Stomach smooth muscle (tissue), 2 donors: ENCODE data around the gene PCDHA9.
"Not testable (repeated sequence)": the region's sequence is repeated elsewhere in the genome, so short reads cannot be mapped to it uniquely, and the experiment has no call there.

ENCODE experiments used
- H3K27ac ChIP-seq: one replicate; pipeline ENCODE4 v1.7.0; 2013; ENCODE audit warnings: mild to moderate bottlenecking, low read length, inconsistent platforms
- H3K27me3 ChIP-seq, 2 donors: one replicate each; pipeline ENCODE4 v1.7.0; 2013; ENCODE audit warnings: low read length in 2 of 2; ENCODE audit not compliant: insufficient read depth in 2 of 2, control insufficient read depth in 1 of 2
- H3K36me3 ChIP-seq, 2 donors: one replicate each; pipeline ENCODE4 v1.7.0; 2013; ENCODE audit warnings: low read length in 2 of 2; ENCODE audit not compliant: control insufficient read depth in 2 of 2, insufficient read depth in 2 of 2
- H3K4me1 ChIP-seq: one replicate; pipeline ENCODE4 v1.7.0; 2013; ENCODE audit warnings: low read length; ENCODE audit not compliant: control insufficient read depth, insufficient read depth
- H3K4me3 ChIP-seq, 2 donors: one replicate each; pipeline ENCODE4 v1.7.0; 2013; ENCODE audit warnings: low read length in 2 of 2
- H3K9ac ChIP-seq, 2 donors: one replicate each; pipeline ENCODE4 v1.7.0; 2013; ENCODE audit warnings: low read length in 2 of 2, mild to moderate bottlenecking in 1 of 2
- H3K9me3 ChIP-seq, 2 donors: one replicate each; pipeline ENCODE4 v1.7.0; 2013; ENCODE audit warnings: low read length in 2 of 2; ENCODE audit not compliant: control insufficient read depth in 2 of 2
- donor health status: healthy.
- donor health status: Pancreatic carcinoma.

Gene PCDHA9

DNA sequence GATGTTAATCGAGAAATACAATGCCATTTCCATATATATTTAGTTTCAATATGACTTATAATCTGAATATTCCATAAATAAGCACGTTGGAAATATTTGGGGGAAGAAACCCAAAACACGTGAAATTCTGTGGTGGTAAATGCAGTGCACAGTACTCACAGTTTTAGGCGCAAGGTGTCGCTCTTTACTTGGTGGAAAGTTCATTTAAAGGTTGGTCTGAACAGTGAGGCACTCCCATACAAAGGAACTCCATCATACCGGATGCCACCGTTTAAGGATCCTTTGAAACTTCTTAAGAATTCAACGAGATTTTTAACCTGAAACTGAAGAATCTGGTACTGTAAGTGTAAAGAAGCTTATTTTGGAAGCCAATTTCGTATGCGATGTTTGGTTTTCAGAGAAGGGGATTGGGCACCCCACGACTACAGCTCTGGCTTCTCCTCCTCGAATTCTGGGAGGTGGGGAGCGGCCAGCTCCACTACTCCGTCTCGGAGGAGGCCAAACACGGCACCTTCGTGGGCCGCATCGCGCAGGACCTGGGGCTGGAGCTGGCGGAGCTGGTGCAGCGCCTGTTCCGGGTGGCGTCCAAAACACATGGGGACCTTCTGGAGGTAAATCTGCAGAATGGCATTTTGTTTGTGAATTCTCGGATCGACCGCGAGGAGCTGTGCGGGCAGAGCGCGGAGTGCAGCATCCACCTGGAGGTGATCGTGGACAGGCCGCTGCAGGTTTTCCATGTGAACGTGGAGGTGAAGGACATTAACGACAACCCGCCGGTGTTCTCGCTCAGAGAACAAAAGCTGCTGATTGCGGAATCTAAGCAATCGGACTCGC, 20.8 kb downstream of the PCDHA9 start, which contains the start of gene PCDHA11:
PCDHA11 (plus strand) TSS at position 237 of the 834 bp plus-strand sequence; CDS start at position 384, 147 bp downstream.
- Histone ChIP-seq H3K36me3 (no peaks in the 10 kb centered on the region), H3K4me1 (no peaks in the 10 kb centered on the region), H3K9ac (no peak within 1 kb of the TSS), H3K4me3 (no peak within 1 kb of the TSS), H3K27ac (no peak within 1 kb of the TSS), H3K27me3 (peaks cover 4 to 24% of the 10 kb centered on the region in 2 donors), H3K9me3 (peaks cover 8 to 21% of the 10 kb centered on the region in 2 donors)

DNA sequence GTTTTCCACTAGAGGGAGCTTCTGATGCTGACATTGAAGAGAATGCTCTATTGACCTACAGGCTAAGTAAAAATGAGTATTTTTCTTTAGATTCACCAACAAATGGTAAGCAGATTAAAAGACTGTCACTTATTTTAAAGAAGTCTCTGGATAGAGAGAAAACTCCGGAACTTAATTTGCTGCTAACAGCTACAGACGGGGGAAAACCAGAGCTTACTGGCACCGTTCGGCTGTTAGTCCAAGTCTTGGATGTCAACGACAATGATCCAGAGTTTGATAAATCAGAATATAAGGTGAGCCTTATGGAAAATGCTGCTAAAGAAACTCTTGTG, 21.3 kb downstream of the PCDHA9 start:
- peaks cover 4 to 24% of the 10 kb centered on the region in 2 donors for H3K27me3 ChIP-seq
- H3K9me3 ChIP-seq, result peaks cover 8 to 21% of the 10 kb centered on the region in 2 donors
- no peak overlapping the region for H3K27ac ChIP-seq
- H3K4me1 ChIP-seq, result no peaks in the 10 kb centered on the region
- no peak overlapping the region for H3K9ac ChIP-seq
- no peak overlapping the region for H3K4me3 ChIP-seq
- no peaks in the 10 kb centered on the region for H3K36me3 ChIP-seq

DNA sequence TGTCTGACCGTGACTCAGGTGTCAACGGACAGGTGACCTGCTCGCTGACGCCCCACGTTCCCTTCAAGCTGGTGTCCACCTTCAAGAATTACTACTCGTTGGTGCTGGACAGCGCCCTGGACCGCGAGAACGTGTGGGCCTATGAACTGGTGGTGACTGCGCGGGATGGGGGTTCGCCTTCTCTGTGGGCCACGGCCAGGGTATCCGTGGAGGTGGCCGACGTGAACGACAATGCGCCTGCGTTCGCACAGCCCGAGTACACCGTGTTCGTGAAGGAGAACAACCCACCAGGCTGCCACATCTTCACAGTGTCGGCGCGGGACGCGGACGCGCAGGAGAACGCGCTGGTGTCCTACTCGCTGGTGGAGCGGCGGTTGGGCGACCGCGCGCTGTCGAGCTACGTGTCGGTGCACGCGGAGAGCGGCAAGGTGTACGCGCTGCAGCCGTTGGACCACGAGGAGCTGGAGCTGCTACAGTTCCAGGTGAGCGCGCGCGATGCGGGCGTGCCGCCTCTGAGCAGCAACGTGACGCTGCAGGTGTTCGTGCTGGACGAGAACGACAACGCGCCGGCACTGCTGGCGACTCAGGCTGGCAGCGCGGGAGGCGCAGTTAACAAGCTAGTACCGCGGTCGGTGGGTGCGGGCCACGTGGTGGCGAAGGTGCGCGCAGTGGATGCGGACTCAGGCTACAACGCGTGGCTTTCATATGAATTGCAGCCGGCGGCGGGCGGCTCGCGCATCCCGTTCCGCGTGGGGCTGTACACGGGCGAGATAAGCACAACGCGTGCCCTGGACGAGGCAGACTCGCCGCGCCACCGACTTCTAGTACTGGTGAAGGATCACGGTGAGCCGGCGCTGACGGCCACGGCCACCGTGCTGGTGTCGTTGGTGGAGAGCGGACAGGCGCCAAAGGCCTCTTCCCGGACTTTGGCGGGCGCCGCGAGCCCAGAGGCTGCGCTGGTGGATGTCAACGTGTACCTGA, 22.3 kb downstream of the PCDHA9 start:
- no peak overlapping the region for H3K9ac ChIP-seq
- H3K27me3 ChIP-seq, result peaks cover 4 to 27% of the 10 kb centered on the region in 2 donors
- H3K4me1 ChIP-seq, result no peaks in the 10 kb centered on the region
- no peak overlapping the region for H3K4me3 ChIP-seq
- no peak overlapping the region for H3K27ac ChIP-seq
- no peaks in the 10 kb centered on the region for H3K36me3 ChIP-seq
- H3K9me3 ChIP-seq, result peaks cover 12 to 21% of the 10 kb centered on the region in 2 donors

DNA sequence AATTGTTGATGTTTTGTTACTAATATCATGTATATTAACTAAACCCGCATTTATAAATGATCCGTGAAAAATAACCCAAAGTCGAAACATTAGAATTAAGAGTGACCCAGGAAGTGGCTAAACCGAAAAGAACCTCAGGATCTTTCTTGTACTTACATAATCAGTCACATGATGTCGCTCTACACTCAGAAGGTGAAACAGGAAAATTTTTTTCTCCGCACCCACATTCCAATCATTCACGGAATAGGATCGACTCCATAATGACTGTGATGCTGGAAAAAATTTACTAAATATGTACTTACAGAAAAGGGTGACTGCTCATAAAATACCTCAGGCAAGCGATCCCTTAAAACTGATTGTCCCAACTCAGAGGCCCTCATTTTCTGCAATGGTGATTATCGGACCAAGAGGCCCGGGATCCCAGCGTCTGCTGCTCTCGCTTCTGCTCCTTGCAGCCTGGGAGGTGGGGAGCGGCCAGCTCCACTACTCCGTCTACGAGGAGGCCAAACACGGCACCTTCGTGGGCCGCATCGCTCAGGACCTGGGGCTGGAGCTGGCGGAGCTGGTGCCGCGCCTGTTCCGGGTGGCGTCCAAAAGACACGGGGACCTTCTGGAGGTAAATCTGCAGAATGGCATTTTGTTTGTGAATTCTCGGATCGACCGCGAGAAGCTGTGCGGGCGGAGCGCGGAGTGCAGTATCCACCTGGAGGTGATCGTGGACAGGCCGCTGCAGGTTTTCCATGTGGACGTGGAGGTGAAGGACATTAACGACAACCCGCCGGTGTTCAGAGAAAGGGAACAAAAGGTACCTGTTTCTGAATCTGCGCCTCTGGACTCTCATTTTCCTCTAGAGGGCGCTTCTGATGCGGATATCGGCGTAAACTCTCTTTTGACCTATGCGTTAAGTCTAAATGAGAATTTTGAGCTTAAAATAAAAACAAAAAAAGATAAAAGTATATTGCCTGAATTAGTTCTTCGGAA, 27.2 kb downstream of the PCDHA9 start, which contains the start of gene PCDHA12:
PCDHA12 (plus strand) TSS at position 224 of the 981 bp plus-strand sequence; CDS start at position 389, 165 bp downstream.
- peaks cover 13 to 16% of the 10 kb centered on the region in 2 donors for H3K9me3 ChIP-seq
- no peaks in the 10 kb centered on the region for H3K36me3 ChIP-seq
- H3K27me3 ChIP-seq, result peaks cover 7 to 17% of the 10 kb centered on the region in 2 donors
- H3K27ac ChIP-seq, result no peak within 1 kb of the TSS
- no peak within 1 kb of the TSS for H3K9ac ChIP-seq
- H3K4me3 ChIP-seq, result no peak within 1 kb of the TSS
- H3K4me1 ChIP-seq, result no peaks in the 10 kb centered on the region

DNA sequence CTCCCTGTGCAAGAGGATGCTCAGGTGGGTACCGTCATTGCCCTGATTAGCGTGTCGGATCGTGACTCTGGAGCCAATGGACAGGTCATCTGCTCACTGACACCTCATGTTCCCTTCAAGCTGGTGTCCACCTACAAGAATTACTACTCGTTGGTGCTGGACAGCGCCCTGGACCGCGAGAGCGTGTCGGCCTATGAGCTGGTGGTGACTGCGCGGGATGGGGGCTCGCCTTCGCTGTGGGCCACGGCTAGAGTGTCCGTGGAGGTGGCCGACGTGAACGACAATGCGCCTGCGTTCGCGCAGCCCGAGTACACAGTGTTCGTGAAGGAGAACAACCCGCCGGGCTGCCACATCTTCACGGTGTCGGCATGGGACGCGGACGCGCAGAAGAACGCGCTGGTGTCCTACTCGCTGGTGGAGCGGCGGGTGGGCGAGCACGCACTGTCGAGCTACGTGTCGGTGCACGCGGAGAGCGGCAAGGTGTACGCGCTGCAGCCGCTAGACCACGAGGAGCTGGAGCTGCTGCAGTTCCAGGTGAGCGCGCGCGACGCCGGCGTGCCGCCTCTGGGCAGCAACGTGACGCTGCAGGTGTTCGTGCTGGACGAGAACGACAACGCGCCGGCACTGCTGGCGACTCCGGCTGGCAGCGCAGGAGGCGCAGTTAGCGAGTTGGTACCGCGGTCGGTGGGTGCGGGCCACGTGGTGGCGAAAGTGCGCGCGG, 28.5 kb downstream of the PCDHA9 start:
- not testable (repeated sequence) for H3K27ac ChIP-seq, H3K9ac ChIP-seq, H3K4me3 ChIP-seq, H3K4me1 ChIP-seq, H3K36me3 ChIP-seq
- H3K27me3 ChIP-seq, result peaks cover 3 to 10% of the 10 kb centered on the region in 2 donors
- H3K9me3 ChIP-seq, result peaks cover 11 to 12% of the 10 kb centered on the region in 2 donors

GRCh38 chr5:140877262-140877581, 29.0 kb downstream of the PCDHA9 start:
- Histone ChIP-seq H3K4me3 (no peak overlapping the region), H3K4me1 (no peaks in the 10 kb centered on the region), H3K9ac (no peak overlapping the region), H3K27me3 (peaks cover 5 to 14% of the 10 kb centered on the region in 2 donors), H3K36me3 (no peaks in the 10 kb centered on the region), H3K27ac (no peak overlapping the region), H3K9me3 (peaks cover 9 to 13% of the 10 kb centered on the region in 2 donors)

- H3K4me3 ChIP-seq, result peak within 1 kb of the TSS; percentile 17 to 49
- H3K27me3 ChIP-seq, result peaks cover 10 to 21% of the 10 kb centered on the region in 2 donors
Measured at GRCh38 chr5:140881889-140882590, 33.9 kb downstream of the PCDHA9 start, which contains the start of gene PCDHA13. Gene PCDHA13 (plus strand): TSS chr5:140882124. CDS start chr5:140882269, 145 bp downstream.

DNA sequence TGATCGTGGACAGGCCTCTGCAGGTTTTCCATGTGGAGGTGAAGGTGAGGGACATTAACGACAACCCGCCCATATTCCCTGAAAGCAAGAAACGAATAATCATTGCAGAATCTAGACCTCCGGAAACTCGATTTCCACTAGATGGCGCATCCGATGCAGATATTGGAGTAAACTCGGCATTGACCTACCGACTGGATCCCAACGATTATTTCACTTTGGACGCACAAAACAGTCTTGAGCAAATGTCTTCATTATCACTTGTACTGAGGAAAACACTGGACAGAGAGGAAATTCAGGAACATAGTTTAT, 34.4 kb downstream of the PCDHA9 start:
- peaks cover 14 to 15% of the 10 kb centered on the region in 2 donors for H3K9me3 ChIP-seq
- H3K27me3 ChIP-seq, result peaks cover 10 to 17% of the 10 kb centered on the region in 2 donors
- H3K36me3 ChIP-seq, result no peaks in the 10 kb centered on the region
- no peaks in the 10 kb centered on the region for H3K4me1 ChIP-seq
- H3K4me3 ChIP-seq, result peak overlapping the region in 1 of 2 donors; percentile 49
- no peak overlapping the region for H3K27ac ChIP-seq
- no peak overlapping the region for H3K9ac ChIP-seq

More at GRCh38 chr5:140881889-140882590, 33.9 kb downstream of the PCDHA9 start, which contains the start of gene PCDHA13:
- no peaks in the 10 kb centered on the region for H3K4me1 ChIP-seq
- no peak within 1 kb of the TSS for H3K27ac ChIP-seq
- H3K9ac ChIP-seq, result no peak within 1 kb of the TSS
- no peaks in the 10 kb centered on the region for H3K36me3 ChIP-seq
- peaks cover 14 to 15% of the 10 kb centered on the region in 2 donors for H3K9me3 ChIP-seq

GRCh38 chr5:140883373-140883772, 35.2 kb downstream of the PCDHA9 start:
- no peak overlapping the region for H3K27ac ChIP-seq
- H3K4me1 ChIP-seq, result no peaks in the 10 kb centered on the region
- peaks cover 14 to 15% of the 10 kb centered on the region in 2 donors for H3K9me3 ChIP-seq
- peaks cover 10 to 17% of the 10 kb centered on the region in 2 donors for H3K27me3 ChIP-seq
- H3K9ac ChIP-seq, result no peak overlapping the region
- H3K36me3 ChIP-seq, result no peaks in the 10 kb centered on the region
- no peak overlapping the region for H3K4me3 ChIP-seq
